Right lobe of liver (tissue), 6 donors: ENCODE measurements around the gene DCC. TPM values are rescaled to one million over a fixed set of nuclear protein-coding genes. Genes with fewer than 3 reads are reported as not detected.
"Not testable (repeated sequence)": the region's sequence is repeated elsewhere in the genome, so short reads cannot be mapped to it uniquely, and the experiment has no call there.

Source experiments
- ATAC-seq, 4 donors: fragments of 200-7000 bp; cut with Tn5 transposase; one replicate each; pipeline ENCODE4 v1.9.1; 2020; ENCODE audit warnings: mild to moderate bottlenecking in 4 of 4, moderate library complexity in 4 of 4
- DNase-seq, 3 donors: peaks; one replicate each; pipeline ENCODE4 v3.0.0-alpha.2; 2020
- H3K27ac ChIP-seq, 3 donors: fragments of 200-600 bp; one replicate each; pipeline ENCODE4 v1.8.0; 2022
- H3K27me3 ChIP-seq, 2 donors: fragments of 200-600 bp; one replicate each; pipeline ENCODE4 v1.8.0; 2022
- H3K36me3 ChIP-seq, 4 donors: fragments of 200-600 bp; sonication (generic) in 1 of 4; one replicate each; pipeline versions ENCODE4 v1.5.1 to v1.8.0; 2017 to 2022; ENCODE audit warnings: control low read depth in 1 of 4
- H3K4me1 ChIP-seq, 4 donors: fragments of 200-600 bp; sonication (generic) in 1 of 4; one replicate each; pipeline versions ENCODE4 v1.5.1 to v1.8.0; 2017 to 2022; ENCODE audit warnings: control low read depth in 1 of 4
- H3K4me3 ChIP-seq, 3 donors: fragments of 200-600 bp; one replicate each; pipeline ENCODE4 v1.8.0; 2022
- H3K9me3 ChIP-seq, 4 donors: fragments of 200-600 bp; sonication (generic) in 1 of 4; one replicate each; pipeline versions ENCODE4 v1.5.1 to v1.8.0; 2017 to 2022; ENCODE audit warnings: control low read depth in 1 of 4
- POLR2A ChIP-seq: fragments of 450-650 bp; IDR thresholded peaks from one replicate; pipeline ENCODE4 v1.6.1; 2017; ENCODE audit warnings: antibody characterized with exemption, mild to moderate bottlenecking
- WGBS: methylation state at CpG from one replicate; pipeline ENCODE4 v1.1.6; 2018; ENCODE audit warnings: low coverage, low lambda C conversion rate; ENCODE audit not compliant: insufficient coverage; ENCODE audit errors: missing lambda C conversion rate; 5-methylcytosine and 5-hydroxymethylcytosine counted together
- intact Hi-C, 2 donors: fragments of 100-400 bp; cut with DNase I; formaldehyde crosslinking; loops; one replicate each; pipeline versions ENCODE4 v1.11.2 to v1.14.1; 2022
- total RNA-seq, 6 experiments: library from RNA; depleted of rRNA in 2 of 6; stranded (reverse); fragments of >200 nt in 2 of 6; fragmentation: NEBNext Ultra II Directional in 3 of 6; extraction: Animal tissue kit (Norgen Biotek cat#: 25700) in 3 of 6; gene quantifications; one replicate each; pipeline versions ENCODE4 v1.1.0 to v1.2.4, GENCODE V29; 2016 to 2023
- TF ChIP-seq, protein P1 (sequence below), 4 donors: fragments of 200-600 bp in 3 of 4; fragments of 450-650 bp in 1 of 4; IDR thresholded peaks; one replicate each; pipeline versions ENCODE4 v1.5.1 to v1.8.0; 2016 to 2022; ENCODE audit warnings: antibody characterized with exemption in 4 of 4, mild to moderate bottlenecking in 2 of 4
- donor health status: DM: no; HTN: yes; CAD: no.
- donor health status: DM: no; HTN: no; CAD: no.
- donor health status: DM: no; HTN: no; CAD: no.
- donor health status: DM: no; HTN: yes; CAD: no.
- donor health status: DM: no; HTN: yes; CAD: no.

The DCC gene
- total RNA-seq, 6 experiments from 2014 or later: 0.06 TPM; not detected in 5

GRCh38 chr18:53503914-53504441, 1164.0 kb downstream of the DCC start:
- DNase-seq (no peak), ATAC-seq (no peak)
- Histone ChIP-seq H3K4me1 (no peaks in the 10 kb centered on the region), H3K9me3 (no peaks in the 10 kb centered on the region), H3K27me3 (no peaks in the 10 kb centered on the region), H3K36me3 (no peaks in the 10 kb centered on the region), H3K27ac (no peak overlapping the region), H3K4me3 (no peak overlapping the region)
- 60% methylated on average over 7 of the region's 7 CpGs for WGBS
- intact Hi-C loops: no loop called here
- TF ChIP-seq, protein P1, sequence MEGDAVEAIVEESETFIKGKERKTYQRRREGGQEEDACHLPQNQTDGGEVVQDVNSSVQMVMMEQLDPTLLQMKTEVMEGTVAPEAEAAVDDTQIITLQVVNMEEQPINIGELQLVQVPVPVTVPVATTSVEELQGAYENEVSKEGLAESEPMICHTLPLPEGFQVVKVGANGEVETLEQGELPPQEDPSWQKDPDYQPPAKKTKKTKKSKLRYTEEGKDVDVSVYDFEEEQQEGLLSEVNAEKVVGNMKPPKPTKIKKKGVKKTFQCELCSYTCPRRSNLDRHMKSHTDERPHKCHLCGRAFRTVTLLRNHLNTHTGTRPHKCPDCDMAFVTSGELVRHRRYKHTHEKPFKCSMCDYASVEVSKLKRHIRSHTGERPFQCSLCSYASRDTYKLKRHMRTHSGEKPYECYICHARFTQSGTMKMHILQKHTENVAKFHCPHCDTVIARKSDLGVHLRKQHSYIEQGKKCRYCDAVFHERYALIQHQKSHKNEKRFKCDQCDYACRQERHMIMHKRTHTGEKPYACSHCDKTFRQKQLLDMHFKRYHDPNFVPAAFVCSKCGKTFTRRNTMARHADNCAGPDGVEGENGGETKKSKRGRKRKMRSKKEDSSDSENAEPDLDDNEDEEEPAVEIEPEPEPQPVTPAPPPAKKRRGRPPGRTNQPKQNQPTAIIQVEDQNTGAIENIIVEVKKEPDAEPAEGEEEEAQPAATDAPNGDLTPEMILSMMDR (IDR thresholded peaks at IDR 0.05): no peak

DNA sequence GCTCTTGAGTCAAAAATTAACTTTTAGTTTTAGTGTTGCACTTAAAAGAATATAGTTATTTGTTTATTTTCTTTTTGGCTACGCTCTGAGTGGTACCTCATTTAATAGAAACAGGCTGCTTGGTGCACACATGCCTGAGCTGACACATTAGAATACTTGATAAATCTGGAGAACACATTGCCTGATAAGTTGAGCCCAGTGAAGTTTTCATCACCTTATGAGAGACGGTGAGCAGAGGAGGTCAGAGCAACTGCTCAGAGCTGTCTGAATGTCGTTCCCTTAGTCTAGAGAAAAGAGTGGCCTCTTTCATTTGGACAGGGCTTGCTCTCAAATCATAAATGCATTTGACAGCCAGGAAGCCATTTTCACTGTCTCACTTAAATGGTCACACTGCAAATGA, 1168.5 kb downstream of the DCC start:
- Histone ChIP-seq H3K4me3 (no peak overlapping the region), H3K9me3 (no peaks in the 10 kb centered on the region), H3K36me3 (no peaks in the 10 kb centered on the region), H3K27me3 (no peaks in the 10 kb centered on the region), H3K27ac (no peak overlapping the region), H3K4me1 (no peaks in the 10 kb centered on the region)
- TF ChIP-seq, protein P1 (IDR thresholded peaks at IDR 0.05): no peak
- TF ChIP-seq POLR2A: no peak
- ATAC-seq: no peak
- intact Hi-C loops: no loop called here
- no peak for DNase-seq
- WGBS: 26% methylated on average over 3 of the region's 3 CpGs

- intact Hi-C loops: no loop called here
- WGBS: 52% methylated on average over 2 of the region's 2 CpGs
- no peak for ATAC-seq
Observed at GRCh38 chr18:53509886-53510285, 1169.9 kb downstream of the DCC start.

DNA sequence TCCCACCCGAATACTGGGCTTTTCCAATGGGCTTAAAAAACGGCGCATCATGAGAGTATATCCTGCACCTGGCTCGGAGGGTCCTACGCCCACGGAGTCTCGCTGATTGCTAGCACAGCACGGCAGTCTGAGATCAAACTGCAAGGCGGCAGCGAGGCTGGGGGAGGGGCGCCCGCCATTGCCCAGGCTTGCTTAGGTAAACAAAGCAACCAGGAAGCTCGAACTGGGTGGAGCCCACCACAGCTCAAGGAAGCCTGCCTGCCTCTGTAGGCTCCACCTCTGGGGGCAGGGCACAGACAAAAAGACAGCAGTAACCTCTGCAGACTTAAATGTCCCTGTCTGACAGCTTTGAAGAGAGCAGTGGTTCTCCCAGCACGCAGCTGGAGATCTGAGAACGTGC, 1171.7 kb downstream of the DCC start:
- H3K36me3 ChIP-seq, intact Hi-C loops, H3K27me3 ChIP-seq, DNase-seq, H3K9me3 ChIP-seq, ATAC-seq, H3K4me3 ChIP-seq, H3K27ac ChIP-seq, H3K4me1 ChIP-seq: not testable (repeated sequence)
- WGBS: 49% methylated on average over 3 of the region's 15 CpGs

More at GRCh38 chr18:53509886-53510285, 1169.9 kb downstream of the DCC start:
- Histone ChIP-seq H3K4me1 (no peaks in the 10 kb centered on the region), H3K27me3 (no peaks in the 10 kb centered on the region), H3K4me3 (no peak overlapping the region), H3K27ac (no peak overlapping the region), H3K9me3 (no peaks in the 10 kb centered on the region), H3K36me3 (no peaks in the 10 kb centered on the region)
- no peak for TF ChIP-seq POLR2A
- TF ChIP-seq, protein P1 (IDR thresholded peaks at IDR 0.05): no peak
- no peak for DNase-seq

DNA sequence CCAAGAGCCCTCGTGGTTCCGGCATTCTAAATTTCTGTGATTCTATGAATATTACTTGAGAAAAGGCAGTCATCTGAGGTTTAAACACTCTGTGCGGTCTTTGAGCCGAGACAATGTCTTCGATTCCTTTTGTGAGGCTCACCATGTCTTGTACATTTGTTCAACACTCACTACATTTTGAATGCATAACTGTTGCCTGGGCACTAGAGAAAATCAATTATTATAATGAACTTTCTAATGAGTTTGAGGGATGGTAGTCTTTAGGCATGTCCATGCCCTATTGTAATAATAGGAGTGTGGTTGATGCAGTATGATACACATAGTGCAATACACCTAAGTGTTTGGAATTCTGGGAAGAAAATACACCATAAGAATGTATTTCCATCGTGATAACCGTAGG, 1181.1 kb downstream of the DCC start:
- Histone ChIP-seq H3K27ac (no peak overlapping the region), H3K4me1 (no peaks in the 10 kb centered on the region), H3K4me3 (no peak overlapping the region), H3K9me3 (no peaks in the 10 kb centered on the region), H3K27me3 (no peaks in the 10 kb centered on the region), H3K36me3 (no peaks in the 10 kb centered on the region)
- ATAC-seq: no peak
- intact Hi-C loops: no loop called here
- no peak for DNase-seq
- 79% methylated on average over 6 of the region's 7 CpGs for WGBS
- TF ChIP-seq, protein P1 (IDR thresholded peaks at IDR 0.05): no peak
